Liver (tissue), 3 donors: ENCODE results near the gene LEKR1.
"Not testable (repeated sequence)": the region's sequence is repeated elsewhere in the genome, so short reads cannot be mapped to it uniquely, and the experiment has no call there.

Experiments used
- EGR1 ChIP-seq, 2 donors: IDR thresholded peaks; 2 replicates each; pipeline ENCODE4 v1.6.1; 2016 to 2018; ENCODE audit warnings: antibody characterized with exemption in 2 of 2, low read depth in 2 of 2
- GABPA ChIP-seq, 2 donors: IDR thresholded peaks in 1 of 2; conservative IDR thresholded peaks in 1 of 2; 2 replicates each; pipeline ENCODE4 v1.6.1; 2016; ENCODE audit warnings: antibody characterized with exemption in 2 of 2, mild to moderate bottlenecking in 1 of 2, moderate library complexity in 1 of 2
- HNF4G ChIP-seq: IDR thresholded peaks from 2 replicates; pipeline ENCODE4 v1.6.1; 2016; ENCODE audit warnings: antibody characterized with exemption
- RAD21 ChIP-seq, 2 donors: IDR thresholded peaks; 2 replicates each; pipeline ENCODE4 v1.6.1; 2016; ENCODE audit warnings: antibody characterized with exemption in 2 of 2, mild to moderate bottlenecking in 2 of 2
- REST ChIP-seq: IDR thresholded peaks from 2 replicates; pipeline ENCODE4 v1.6.1; 2016; ENCODE audit warnings: antibody characterized with exemption, mild to moderate bottlenecking
- SP1 ChIP-seq: IDR thresholded peaks from 2 replicates; pipeline ENCODE4 v1.6.1; 2018; ENCODE audit warnings: antibody characterized with exemption, mild to moderate bottlenecking
- YY1 ChIP-seq: IDR thresholded peaks from 2 replicates; pipeline ENCODE4 v1.6.1; 2016; ENCODE audit warnings: antibody characterized with exemption, mild to moderate bottlenecking
- TF ChIP-seq, protein P1 (sequence below): fragments of 150-350 bp; IDR thresholded peaks from 2 replicates; pipeline ENCODE4 v1.5.1; 2017; ENCODE audit warnings: improper control_type of control experiment, low read depth, low read length; ENCODE audit not compliant: missing input control
- TF ChIP-seq, protein P2 (sequence below): IDR thresholded peaks from 2 replicates; pipeline ENCODE4 v1.6.1; 2016; ENCODE audit warnings: antibody characterized with exemption
- donor health status: healthy.
- donor health status: healthy.

GRCh38 chr3:156822626-156823260 lies 3.4 kb upstream of the LEKR1 start:
- not testable (repeated sequence) for TF ChIP-seq SP1; GABPA (IDR thresholded peaks at IDR 0.05 in 1 of 2, conservative IDR thresholded peaks at IDR 0.05 in 1 of 2); REST; EGR1 (IDR thresholded peaks at IDR 0.05; ENCODE audit: low read depth in 2 of 2); YY1; HNF4G; RAD21 (IDR thresholded peaks at IDR 0.05)
- TF ChIP-seq, protein P1, sequence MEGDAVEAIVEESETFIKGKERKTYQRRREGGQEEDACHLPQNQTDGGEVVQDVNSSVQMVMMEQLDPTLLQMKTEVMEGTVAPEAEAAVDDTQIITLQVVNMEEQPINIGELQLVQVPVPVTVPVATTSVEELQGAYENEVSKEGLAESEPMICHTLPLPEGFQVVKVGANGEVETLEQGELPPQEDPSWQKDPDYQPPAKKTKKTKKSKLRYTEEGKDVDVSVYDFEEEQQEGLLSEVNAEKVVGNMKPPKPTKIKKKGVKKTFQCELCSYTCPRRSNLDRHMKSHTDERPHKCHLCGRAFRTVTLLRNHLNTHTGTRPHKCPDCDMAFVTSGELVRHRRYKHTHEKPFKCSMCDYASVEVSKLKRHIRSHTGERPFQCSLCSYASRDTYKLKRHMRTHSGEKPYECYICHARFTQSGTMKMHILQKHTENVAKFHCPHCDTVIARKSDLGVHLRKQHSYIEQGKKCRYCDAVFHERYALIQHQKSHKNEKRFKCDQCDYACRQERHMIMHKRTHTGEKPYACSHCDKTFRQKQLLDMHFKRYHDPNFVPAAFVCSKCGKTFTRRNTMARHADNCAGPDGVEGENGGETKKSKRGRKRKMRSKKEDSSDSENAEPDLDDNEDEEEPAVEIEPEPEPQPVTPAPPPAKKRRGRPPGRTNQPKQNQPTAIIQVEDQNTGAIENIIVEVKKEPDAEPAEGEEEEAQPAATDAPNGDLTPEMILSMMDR, result not testable (repeated sequence)
- TF ChIP-seq, protein P2, sequence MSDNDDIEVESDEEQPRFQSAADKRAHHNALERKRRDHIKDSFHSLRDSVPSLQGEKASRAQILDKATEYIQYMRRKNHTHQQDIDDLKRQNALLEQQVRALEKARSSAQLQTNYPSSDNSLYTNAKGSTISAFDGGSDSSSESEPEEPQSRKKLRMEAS, result not testable (repeated sequence)
